Measurements from ENCODE around the gene ANKRD23. TPM values are rescaled to one million over a fixed set of nuclear protein-coding genes. Genes with fewer than 3 reads are reported as not detected.

ANKRD23 gene
- total RNA-seq, 1 donor, result 2.3 TPM

DNA sequence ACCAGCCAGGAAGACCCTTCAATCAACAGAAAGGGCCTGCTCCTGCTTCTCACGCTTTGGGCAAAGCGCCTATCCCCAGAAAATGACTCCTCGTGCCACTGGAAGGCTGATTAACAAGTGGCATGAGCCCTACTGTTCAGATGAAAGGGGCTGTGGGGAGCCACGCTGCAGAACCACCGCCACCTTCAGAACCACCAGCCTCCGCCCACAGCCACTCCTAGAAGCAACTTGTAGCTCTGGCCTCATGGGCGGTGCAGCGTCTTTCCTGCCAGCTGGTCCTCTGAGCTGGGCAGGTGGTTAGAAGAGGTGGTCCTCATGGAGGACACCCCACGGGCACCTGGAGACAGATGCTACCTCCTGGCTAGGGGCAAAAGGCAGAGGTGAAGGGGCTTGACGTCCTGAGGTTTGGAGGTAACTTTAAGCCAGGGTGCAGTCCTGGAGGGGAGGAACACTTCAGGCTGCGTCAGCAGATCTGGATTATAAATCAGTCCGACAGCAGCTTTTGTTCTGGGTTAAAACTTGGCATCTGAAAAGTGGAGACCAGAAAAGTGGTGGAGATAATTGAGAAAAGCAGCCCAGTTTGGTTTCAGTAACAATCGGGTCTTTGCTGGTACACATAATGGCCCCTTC is 26.9 kb upstream of the ANKRD23 start:
- DNase-seq (ENCODE audit: low read depth), result peak; percentile 67
- TF ChIP-seq CTCF (IDR thresholded peaks at IDR 0.05; ENCODE audit: insufficient read depth, low read length), result no peak
- H3K4me3 ChIP-seq (ENCODE audit: low read depth, low read length), result peak overlapping the region; percentile 84

- DNase-seq (ENCODE audit: low read depth), result no peak
- TF ChIP-seq CTCF (IDR thresholded peaks at IDR 0.05; ENCODE audit: insufficient read depth, low read length), result no peak
- peak within 1 kb of the TSS; percentile 84 for H3K4me3 ChIP-seq (ENCODE audit: low read depth, low read length)
Observed at GRCh38 chr2:96869822-96870625, 26.2 kb upstream of the ANKRD23 start, which contains the start of gene SEMA4C. Gene SEMA4C (minus strand): TSS chr2:96870080. CDS start chr2:96867886, 2,194 bp downstream.

GRCh38 chr2:96869281-96869821 is 25.5 kb upstream of the ANKRD23 start:
- H3K4me3 ChIP-seq (ENCODE audit: low read depth, low read length), result peak overlapping the region; percentile 84
- DNase-seq (ENCODE audit: low read depth), result peak; percentile 73
- no peak for TF ChIP-seq CTCF (IDR thresholded peaks at IDR 0.05; ENCODE audit: insufficient read depth, low read length)

- H3K4me3 ChIP-seq (ENCODE audit: low read depth, low read length), result peak overlapping the region; percentile 84
- peak; percentile 88 for DNase-seq (ENCODE audit: low read depth)
- TF ChIP-seq CTCF (IDR thresholded peaks at IDR 0.05; ENCODE audit: insufficient read depth, low read length), result peak; percentile 41
Observed at GRCh38 chr2:96868555-96869280, 24.9 kb upstream of the ANKRD23 start.

DNA sequence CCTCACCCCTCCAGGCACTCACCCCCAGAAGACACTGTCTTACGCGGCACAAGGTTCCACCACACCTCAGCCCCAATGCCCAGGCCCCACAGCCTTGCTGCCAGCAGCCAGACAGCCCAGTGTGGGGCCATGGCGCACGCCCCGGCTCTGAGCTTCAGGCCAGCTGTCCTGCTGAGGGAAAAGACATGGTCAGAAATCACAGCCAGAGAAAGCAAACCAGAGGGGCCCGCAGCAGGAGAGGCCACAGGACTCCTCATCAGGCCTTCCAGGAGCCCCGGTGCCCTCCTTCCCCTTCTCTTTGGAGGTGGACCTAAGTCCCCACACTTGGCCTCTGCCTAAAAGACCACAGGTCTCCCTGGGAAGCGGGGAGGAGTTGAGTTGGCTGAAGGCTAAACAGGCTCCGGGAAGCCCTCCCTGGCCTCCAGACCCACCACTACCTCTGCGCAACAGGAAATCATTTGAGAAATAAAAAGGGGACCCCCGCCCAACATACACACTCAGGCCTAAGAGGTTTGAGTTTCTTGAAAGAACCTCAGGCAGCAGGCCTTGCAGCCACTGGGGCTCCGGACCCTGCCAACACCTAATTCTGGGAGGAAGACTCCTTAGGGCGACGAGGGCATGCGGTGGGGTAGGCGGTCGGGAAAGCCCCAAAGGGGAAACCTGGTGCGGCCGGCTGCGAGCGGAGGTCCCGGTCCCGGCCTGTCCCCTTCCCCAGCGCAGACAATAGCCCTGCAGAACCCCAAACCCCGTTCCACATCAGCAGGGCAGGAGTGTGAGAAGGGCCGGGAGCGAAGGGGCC is 24.1 kb upstream of the ANKRD23 start:
- DNase-seq (ENCODE audit: low read depth), result peak; percentile 27
- H3K4me3 ChIP-seq (ENCODE audit: low read depth, low read length), result peak overlapping the region; percentile 84
- TF ChIP-seq CTCF (IDR thresholded peaks at IDR 0.05; ENCODE audit: insufficient read depth, low read length), result no peak
